Measurements from ENCODE around the gene ANKRD30B.
"Not testable (repeated sequence)": the region's sequence is repeated elsewhere in the genome, so short reads cannot be mapped to it uniquely, and the experiment has no call there.

DNA sequence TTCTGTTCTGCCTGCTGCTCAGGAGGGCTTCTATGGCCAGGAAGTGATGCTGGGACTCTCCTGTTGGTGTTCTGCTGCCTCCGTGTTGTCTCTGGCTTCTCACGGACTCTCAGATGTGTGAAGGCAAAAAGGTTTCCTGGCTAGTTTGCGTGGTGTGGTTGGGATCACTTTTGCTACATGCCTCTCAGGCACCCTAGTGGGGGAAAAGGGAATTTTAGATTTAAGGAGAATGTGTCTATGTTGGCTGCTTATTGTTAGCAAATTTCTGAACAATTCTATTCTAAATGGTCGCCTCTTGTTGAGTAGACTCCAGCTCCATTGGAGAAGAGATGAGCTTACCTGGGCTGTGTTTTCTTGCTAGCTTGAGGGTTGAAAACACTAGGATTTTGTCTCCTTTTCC lies 120.9 kb downstream of the ANKRD30B start:
- TF ChIP-seq POU2F2, POLR2AphosphoS5 (IDR thresholded peaks at IDR 0.05; ENCODE audit: low read depth, low read length): not testable (repeated sequence)

All from GM12891 (cell line).